ENCODE results near the gene CYP2C18.
"Not testable (repeated sequence)": the region's sequence is repeated elsewhere in the genome, so short reads cannot be mapped to it uniquely, and the experiment has no call there.

CYP2C18 gene

DNA sequence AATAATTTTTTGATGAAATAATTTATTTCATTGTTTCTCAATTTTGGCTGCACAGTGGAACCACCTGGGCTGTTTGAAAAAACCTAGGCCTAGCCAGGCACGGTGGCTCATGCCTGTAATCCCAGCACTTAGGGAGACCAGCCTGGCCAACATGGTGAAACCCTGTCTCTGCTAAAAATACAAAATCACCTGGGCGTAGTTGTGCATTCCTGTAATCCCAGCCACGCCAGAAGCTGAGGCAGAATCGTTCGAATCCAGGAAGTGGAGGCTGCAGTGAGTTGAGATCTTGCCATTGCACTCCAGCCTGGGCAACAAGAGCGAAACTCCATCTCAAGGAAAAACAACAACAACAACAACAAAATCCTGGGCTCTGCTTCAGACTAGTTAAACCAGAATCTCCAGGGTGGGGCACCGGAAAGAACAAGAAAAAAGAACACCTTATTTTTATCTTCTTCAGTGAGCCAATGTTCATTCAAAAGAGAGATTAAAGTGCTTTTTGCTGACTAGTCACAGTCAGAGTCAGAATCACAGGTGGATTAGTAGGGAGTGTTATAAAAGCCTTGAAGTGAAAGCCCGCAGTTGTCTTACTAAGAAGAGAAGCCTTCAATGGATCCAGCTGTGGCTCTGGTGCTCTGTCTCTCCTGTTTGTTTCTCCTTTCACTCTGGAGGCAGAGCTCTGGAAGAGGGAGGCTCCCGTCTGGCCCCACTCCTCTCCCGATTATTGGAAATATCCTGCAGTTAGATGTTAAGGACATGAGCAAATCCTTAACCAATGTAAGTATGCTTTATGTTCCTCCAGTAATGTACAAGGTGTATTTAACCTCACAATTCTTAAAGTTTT is at the start of gene CYP2C18:
Gene CYP2C18, plus strand, starts transcription at position 516 of the 841 bp plus-strand sequence. Its CDS starts 91 bp downstream, at position 607.
- DNase-seq = no peak

DNA sequence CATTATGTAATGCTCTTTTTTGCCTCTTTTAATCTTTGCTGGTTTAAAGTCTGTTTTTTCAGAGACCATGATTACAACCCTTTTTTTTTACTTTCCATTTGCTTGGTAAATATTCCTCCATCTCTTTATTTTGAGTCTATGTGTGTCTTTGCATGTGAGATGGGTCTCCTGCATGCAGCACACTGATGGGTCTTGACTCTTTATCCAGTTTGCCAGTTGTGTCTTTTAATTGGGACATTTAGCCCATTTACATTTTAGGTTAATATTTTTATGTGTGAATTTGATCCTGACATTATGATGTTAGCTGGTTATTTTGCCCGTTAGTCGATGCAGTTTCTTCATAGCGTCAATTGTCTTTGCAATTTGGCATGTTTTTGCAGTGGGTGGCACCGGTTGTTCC is 45.4 kb upstream of the CYP2C18 start:
- DNase-seq = not testable (repeated sequence)

DNA sequence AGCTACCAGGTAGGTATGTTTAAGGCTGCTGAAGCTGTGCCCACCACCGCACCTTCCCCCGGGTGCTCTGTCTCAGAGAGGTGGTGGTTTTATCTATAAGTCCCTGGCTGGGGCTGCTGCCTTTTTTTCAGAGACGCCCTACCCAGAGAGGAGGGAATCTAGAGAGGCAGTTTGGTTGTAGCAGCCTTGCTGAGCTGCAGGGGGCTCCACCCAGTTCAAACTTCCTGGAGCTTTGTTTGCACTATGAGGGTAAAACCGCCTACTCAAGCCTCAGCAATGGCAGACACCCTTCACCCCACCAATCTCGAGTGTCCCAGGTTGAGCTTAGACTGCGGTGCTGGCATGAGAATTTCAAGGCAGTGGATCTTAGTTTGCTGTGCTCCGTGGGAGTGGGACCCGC is 43.6 kb upstream of the CYP2C18 start:
- DNase-seq = no peak

DNA sequence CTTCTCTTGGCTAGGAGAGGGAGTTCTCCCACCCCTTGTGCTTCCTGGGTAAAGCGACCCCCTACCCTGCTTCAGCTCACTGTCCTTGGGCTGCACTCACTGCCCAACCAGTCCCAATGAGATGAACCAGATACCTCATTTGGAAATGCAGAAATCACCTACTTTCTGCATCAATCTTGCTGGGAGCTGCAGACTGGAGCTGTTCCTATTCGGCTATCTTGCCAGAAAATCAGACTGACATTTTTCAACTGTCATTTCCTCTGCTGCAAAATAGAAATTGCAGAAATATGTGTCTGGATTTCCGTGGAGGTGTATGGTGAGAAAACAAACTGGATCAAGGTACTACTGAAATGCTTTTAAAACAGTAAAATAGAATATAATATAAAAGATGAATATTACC is 43.0 kb upstream of the CYP2C18 start:
- no peak for DNase-seq

DNA sequence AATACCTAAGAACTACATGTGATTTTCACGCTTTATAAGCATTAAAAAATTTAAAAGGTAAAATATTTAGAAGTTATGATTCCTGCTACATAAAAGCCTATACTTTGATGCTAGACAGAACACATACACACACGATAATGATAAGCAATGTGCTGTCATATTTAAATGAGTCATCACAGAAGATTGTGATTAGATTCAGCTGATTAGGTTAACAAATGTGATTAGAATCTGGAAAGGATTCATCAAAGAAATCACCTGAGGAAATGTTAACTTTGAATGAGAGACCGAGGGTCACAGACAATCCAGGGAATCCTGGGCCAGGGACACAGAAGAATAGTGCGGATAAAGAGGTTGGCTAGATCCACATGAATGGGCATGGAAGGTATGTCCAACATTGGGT is 42.0 kb upstream of the CYP2C18 start:
- no peak for DNase-seq

DNA sequence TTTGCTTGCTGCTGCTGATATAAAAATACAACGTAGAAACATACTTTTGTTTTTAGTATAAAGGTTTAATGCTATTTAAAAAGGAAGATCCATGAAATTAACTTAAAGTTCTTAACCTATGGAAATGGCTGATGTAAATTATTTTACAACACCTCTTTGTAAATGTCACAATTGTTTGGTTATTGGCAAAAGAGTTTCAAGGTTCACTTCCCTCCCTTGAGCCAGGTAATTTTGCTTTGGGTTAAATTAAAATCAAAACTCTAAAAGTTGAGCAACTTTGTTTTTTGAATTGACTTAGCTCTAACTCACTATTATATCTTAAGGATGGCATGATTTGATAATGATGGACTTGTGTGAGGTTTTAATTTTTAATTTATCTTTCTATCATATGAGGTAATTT is 39.2 kb upstream of the CYP2C18 start:
- DNase-seq = no peak

DNA sequence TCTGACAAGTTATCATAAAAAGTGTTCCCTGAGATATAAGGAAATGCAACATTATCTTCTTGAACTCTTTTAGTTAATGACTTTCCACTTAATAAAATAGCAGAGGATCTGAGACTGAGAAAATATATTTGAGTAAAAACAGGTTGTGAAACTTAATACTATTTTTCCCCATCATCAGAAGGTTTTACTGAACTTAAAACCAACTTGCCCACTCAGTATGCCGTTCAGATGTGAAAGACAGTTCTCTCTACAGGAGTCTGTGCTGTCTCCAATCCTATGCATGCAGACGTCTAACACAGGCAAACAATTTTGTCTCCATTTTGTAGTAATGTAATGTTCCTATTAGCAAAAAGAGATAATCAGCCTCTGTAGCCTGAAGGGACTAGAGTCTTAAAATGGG is 38.2 kb upstream of the CYP2C18 start:
- no peak for DNase-seq

DNA sequence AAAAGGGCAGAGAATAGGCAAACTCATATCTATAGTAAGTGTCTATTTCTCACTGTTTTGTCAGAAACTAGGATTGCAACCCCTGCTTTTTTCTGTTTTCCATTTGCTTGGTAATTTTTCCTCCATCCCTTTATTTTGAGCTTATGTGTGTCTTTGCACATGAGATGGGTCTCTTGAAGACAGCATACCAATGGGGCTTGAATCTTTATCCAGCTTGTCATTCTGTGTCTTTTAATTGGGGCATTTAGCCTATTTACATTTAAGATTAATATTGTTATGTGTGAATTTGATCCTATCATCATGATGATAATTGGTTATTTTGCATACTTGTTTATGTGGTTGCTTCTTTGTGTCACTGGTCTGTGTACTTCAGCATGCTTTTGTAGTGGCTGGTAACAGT is 28.3 kb upstream of the CYP2C18 start:
- not testable (repeated sequence) for DNase-seq

DNA sequence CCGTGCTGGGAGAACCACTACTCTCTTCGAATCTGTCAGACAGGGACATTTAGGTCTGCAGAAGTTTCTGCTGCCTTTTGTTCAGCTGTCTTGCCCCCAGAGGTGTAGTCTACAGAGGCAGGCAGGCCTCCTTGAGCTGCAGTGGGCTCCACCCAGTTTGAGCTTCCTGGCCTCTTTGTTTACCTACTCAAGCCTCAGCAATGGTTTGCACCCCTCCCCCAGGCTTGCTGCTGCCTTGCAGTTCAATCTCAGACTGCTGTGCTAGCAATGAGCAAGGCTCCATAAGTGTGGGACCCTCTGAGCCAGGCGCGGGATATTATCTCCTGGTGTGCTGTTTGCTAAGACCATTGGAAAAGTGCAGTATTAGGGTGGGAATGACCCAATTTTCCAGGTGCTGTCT is 20.5 kb upstream of the CYP2C18 start:
- DNase-seq = not testable (repeated sequence)

DNA sequence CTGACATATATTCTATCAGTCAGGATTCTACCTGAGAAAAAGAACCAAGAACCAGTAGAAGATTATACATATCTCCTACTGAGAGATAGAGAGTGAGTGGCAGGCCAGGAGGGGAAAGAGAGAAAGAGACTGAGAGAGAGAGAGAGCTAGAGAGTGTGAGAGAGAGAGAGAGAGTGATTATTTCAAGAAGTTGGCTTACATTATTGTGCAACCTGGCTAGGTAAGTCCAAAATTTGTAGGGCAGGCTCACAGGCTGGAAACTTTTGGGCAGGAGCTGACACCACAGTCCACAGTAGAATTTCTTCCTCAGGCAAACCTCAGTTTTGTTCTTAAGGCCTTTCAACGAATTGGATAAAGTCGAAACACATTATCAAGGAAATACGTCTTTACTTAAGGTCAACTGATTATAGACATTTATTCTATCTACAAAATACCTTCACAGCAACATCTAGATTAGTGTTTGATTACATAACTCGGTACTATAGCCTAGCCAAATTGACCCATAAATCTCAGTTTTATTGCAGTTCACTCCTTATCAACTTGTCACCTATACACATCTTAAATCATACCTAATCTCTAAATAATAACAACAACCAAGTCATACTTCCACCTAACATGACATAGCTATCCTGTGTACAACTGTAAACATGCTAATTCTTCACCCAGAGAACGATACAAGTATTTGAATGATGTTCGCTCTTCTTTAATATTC is 17.0 kb upstream of the CYP2C18 start:
- no peak for DNase-seq

DNA sequence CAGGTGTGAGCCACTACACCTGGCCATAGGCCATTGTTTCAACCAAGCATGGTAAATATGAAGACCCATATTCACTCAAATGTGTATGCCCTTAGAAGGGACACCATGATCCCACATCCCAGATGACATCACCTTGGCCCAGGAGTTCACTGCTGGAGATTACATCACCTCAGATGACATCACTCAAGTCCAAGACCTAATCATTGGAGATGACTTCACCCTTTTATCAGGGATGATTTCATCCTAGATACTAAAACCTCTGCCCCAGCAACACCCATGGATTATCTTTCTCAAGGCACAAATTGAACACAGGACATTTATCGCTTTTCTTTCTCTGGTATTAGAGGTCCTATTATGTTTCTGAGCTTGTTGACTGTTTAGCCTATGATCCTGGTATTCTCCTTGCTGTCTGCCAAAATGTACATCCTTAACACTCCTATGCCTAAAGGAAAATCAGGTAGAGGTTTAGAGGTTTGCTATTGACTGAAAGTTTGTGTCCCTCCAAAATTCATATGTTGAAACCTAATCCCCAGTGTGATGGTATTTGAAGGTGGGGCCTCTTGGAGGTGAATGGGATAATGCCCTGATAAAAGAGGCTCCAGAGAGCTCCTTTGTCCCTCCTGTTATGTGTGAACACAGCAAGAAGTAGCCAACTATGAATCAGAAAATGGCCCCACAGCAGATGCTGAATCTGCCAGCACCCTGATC is 9.8 kb upstream of the CYP2C18 start:
- no peak for DNase-seq

DNA sequence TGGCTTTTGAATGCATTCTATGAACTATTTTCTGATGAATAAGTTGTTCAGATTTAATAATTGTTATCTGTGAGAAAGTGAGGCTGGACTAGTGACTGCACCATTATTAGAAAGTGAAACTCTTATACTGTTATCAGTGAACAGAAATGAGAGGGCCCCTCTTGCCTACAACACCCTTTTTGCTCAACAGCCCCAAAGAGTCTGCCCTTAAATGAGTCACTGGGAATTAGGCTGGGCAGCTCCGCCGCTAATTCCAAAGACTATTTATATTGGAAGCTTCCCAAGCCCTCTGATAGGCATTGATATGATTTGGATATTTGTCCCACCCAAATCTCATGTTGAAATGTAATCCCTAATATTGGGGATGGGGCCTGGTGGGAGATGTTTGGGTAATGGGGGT is 7.0 kb upstream of the CYP2C18 start:
- no peak for DNase-seq

DNA sequence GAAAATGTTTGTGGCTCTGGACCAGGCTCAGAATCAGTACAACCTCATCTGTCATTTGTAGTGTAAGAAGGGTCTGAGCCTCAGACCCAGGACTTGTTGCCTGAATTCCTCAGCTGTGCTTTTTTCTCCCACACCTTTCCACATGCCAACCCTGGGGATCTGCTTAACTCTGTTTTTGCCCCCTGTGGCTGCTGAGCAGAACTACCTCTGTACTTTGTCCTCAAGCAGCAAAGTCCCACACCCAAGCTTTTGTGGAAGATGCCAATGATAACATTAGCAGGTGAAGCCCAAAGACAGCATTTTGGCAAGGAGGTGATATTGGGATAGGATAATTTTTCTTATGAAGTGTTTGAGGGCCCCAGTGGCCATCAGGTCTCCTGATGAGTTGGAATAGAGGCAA is 5.8 kb upstream of the CYP2C18 start:
- DNase-seq = no peak

DNA sequence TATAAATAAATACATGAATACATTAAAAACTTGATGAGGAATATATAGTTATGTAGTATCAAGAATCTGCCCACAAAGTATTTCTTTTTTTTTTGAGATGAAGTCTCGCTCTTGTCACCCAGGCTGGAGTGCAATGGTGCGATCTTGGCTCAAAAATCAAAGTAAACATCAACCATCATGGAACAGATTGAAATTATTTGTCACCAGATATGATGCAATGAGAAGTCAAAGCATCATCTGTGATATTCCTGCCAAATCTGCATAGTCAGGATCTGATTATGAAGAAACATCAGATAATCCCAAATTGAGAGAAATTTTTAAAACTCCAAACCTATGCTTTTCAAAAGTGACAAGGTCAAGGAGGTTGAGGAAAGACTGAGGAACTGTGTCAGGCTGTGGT is 5.1 kb upstream of the CYP2C18 start:
- no peak for DNase-seq

DNA sequence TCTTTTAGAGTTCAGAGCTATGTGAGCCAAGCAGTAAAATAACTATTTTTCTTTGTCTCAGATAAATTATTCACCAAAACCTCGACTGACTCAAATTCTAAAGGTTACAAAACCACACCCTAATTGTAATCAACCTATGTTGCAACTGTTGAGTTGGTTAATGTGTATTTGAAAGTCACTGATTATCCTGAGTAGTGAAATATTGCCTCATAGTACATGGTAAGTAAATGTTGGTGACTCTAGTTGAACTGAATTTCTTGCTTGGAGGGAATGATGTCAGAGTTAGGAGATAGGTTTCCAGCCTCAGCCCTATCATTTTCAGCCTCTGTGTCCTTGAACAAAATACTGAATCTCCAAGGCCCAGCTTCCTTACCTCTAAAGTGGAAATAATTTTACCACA is 3.0 kb upstream of the CYP2C18 start:
- DNase-seq = no peak

DNA sequence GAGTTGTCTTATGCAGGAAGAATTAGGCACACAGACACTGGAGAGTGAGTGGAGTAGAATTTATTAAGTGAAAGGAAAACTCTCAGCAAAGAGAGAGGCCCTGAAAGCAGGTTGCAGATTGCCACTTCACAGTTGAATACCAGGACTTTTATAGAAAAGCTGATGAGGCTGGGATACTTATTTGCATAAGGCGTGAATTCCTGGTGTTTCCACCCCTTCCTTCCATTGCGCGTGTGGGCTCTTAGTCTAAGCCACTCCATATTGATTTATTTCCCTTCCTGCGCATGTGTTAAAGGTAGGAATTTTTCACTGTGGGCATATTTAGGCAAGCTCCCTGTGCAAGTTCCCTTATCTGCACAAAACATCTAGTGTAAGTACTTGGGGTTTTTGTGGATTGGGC is 893 bp upstream of the CYP2C18 start:
- not testable (repeated sequence) for DNase-seq

DNA sequence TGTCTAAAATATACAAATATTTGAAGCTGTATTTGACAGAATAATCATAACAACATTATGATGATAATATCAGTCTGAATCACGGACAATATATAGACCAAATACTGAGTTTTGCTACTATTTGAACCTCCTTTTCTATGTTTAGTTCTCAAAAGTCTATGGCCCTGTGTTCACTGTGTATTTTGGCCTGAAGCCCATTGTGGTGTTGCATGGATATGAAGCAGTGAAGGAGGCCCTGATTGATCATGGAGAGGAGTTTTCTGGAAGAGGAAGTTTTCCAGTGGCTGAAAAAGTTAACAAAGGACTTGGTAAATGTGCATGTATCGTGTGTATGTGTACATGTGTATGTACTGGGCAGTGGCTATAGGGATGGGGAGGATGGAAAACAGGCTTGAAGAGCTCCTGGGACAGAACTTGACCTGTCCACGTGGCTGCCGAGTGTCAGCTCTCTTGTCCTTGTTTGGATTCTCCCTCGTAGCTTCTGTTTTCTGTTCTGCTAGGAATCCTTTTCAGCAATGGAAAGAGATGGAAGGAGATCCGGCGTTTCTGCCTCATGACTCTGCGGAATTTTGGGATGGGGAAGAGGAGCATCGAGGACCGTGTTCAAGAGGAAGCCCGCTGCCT is 4.2 kb downstream of the CYP2C18 start:
- DNase-seq = no peak

DNA sequence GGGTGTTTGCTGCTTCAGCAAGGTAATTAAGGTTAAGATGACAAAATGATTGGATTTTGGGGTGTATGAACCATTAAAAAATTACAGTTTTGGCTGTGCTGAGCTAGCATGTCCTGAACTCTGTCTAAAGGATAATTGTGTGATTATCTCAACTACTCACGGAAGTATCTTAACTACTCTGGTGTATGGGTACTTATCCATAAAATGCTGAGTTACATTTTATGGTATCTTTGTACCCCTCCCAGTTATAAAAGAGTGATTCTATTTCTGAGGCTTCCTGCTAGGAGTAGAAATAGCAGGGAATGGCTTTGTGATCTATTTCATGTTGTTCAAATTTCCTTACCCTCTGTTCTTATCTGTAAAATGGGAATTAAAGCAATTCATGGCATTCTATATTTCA is 22.6 kb downstream of the CYP2C18 start:
- no peak for DNase-seq

DNA sequence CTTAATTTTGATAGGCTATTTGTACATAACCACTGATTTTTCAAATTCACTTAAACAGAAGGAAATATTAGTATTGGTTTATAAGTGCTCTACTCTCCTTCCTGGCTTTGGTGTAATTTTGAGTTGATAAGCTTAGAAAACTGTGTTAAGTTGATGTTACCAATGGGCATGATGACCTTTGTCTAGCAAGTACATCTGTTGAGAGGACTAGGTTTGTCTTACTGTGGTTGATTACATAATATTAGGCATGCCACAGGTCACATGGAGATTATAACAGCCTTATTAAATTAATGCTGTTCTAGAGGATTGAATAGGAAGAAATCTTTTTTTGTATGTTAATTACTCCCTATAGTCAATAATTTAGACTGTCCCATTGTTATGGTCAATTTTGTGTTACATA is 27.0 kb downstream of the CYP2C18 start:
- no peak for DNase-seq

DNA sequence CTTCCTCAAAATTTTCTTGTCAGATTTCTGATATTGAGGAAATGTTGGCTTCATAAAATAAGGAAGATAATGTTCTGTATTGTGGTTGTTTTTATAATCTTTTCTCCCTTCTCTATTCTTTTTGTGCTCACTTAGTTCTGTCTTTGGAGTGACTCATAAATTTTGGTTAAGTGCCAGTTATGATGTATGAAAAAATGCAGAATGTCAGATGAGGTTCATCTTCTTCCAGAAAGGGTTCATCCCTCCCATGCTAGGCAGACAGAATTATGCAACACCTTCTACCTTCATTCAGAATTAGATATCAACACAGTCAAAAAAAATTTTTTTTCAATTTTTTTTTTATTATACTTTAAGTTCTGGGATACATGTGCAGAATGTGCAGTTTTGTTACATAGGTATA is 42.3 kb downstream of the CYP2C18 start:
- DNase-seq = no peak

DNA sequence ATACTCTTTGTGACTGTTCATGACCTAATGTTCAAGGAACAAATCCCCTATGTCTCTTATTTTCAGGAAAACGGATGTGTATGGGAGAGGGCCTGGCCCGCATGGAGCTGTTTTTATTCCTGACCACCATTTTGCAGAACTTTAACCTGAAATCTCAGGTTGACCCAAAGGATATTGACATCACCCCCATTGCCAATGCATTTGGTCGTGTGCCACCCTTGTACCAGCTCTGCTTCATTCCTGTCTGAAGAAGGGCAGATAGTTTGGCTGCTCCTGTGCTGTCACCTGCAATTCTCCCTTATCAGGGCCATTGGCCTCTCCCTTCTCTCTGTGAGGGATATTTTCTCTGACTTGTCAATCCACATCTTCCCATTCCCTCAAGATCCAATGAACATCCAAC is 51.7 kb downstream of the CYP2C18 start:
- no peak for DNase-seq

DNA sequence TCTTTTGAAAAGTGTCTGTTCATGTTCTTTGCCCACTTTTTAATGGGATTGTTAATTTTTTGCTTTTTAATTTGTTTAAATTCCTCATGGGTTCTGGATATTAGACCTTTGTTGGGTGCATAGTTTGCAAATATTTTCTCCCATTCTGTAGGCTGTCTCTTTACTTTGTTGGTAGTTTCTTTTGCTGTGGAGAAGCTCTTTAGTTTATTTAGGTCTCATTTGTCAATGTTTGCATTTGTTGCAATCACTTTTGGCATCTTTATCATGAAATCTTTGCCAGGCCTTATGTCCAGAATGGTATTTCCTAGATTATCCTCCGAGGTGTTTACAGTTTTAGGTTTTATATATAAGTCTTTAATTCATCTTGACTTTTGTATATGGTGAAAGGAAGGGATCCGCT is 55.1 kb downstream of the CYP2C18 start:
- no peak for DNase-seq

DNA sequence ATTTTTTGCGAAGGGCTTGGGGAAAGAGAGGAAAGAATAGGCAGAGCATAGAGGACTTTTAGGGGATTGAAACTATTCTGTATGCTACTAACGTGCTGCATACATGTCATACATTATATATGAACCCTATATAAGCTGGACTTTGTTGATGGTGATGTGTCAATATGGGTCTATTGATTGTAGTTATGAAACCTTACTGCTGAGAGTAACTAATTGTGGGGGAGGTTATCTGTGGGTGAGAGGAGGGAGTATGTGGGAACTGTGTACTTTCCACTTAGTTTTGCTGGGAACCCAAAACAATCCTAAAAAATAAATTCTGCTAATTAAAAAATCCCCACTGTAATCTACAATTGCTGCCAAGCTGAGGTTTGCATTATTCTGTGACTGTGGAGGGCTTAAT is 63.6 kb downstream of the CYP2C18 start:
- DNase-seq = no peak
